Inferior parietal cortex (tissue), 1 donor: Measurements from ENCODE around the gene GPHB5.
"Not testable (repeated sequence)": the region's sequence is repeated elsewhere in the genome, so short reads cannot be mapped to it uniquely, and the experiment has no call there.

Experiments
- DNase-seq: peaks from one replicate; pipeline ENCODE4 v3.0.0-alpha.2; 2016; ENCODE audit errors: extremely low spot score

GPHB5 gene

DNA sequence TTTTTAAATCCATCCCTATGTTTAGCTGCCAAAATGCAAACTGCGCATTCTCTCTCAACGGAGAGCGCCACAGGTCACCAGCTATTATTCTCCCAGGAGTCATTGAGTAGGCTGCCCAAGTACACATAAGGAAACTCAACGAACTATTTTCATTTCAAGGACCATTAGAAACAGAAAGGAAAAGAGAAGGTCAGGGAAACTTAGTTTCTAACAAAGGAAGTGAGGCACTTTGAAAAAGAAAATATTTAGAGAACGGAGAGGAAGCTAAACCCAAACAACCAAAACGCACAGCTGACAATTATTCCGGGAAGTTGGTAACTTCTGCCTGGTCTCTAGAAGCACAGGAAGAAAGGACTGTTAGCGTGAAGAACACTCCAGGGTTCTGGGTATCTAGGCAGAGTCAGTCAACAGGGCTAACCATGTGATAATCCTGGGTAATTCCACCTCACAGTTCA, 23.5 kb downstream of the GPHB5 start:
- no peak for DNase-seq

- DNase-seq = no peak
Observed at GRCh38 chr14:63292805-63293204, 25.9 kb downstream of the GPHB5 start.

DNA sequence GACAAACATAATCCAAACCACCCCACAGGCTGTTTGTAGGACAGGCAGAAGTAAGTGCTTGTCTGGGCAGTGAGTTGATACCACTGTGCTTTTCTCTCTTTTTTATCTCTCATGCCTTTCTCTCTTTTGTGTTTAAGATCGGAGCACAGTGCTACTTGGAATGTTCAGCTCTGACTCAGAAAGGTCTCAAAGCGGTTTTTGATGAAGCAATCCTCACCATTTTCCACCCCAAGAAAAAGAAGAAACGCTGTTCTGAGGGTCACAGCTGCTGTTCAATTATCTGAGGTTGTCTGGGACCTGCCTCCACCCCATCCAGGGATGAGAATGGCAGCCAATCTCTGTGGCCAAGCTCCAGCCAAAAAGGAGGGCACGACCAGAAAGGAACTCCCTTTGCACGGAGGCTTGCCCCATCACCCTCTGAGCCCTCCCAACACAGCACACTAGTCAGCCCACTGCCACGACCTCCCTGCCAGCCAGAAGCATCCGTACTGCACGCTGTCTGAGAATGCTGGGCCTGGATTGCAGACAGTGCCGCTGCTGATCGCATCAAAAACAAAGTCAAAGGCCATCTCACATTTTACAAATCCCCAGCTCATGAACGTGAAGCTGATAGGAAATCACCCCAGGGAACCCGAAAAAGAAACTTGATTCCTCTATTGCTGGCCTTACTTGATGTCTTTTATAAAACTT, 27.8 kb downstream of the GPHB5 start:
- no peak for DNase-seq

DNA sequence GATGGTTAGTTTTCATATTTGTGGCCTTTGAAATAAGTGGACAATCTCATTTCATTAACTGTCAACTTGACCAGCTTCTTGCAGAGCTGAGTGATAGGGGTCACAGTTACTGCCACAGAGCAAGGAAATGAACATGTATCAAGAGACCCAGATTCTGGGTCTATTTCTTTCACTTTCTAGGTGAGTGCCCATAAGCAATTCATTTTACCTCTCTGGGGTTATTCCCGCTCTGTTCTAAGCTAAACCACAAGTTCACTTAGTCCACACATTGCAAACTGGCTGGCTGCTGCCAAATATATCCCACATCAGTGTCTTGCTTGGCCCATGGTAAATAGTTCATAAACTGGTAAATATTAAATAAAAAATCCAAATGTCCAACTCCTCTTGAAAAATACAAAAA, 29.9 kb downstream of the GPHB5 start:
- no peak for DNase-seq

GRCh38 chr14:63287666-63288483, 30.9 kb downstream of the GPHB5 start:
- DNase-seq = no peak

DNA sequence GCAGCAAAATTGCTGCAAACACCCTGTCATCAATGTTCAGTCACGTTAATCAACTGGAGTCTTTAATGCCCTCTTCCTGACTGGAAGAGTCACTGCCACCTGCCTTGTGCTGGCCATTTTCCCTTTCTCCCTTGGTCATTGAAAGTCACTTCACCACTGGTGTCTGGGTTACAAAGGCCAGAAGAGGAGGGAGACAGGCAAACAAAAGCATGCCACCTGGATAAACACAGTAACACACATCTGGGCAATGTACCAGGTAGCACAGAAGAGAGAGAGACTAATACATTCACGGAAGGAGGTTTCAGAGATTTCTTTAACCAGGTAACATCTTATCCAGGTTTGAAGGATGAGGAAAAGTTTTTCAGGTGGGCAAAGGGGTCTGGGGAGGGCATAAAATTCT, 32.7 kb downstream of the GPHB5 start:
- no peak for DNase-seq

GRCh38 chr14:63283884-63284248, 34.9 kb downstream of the GPHB5 start:
- DNase-seq = no peak

DNA sequence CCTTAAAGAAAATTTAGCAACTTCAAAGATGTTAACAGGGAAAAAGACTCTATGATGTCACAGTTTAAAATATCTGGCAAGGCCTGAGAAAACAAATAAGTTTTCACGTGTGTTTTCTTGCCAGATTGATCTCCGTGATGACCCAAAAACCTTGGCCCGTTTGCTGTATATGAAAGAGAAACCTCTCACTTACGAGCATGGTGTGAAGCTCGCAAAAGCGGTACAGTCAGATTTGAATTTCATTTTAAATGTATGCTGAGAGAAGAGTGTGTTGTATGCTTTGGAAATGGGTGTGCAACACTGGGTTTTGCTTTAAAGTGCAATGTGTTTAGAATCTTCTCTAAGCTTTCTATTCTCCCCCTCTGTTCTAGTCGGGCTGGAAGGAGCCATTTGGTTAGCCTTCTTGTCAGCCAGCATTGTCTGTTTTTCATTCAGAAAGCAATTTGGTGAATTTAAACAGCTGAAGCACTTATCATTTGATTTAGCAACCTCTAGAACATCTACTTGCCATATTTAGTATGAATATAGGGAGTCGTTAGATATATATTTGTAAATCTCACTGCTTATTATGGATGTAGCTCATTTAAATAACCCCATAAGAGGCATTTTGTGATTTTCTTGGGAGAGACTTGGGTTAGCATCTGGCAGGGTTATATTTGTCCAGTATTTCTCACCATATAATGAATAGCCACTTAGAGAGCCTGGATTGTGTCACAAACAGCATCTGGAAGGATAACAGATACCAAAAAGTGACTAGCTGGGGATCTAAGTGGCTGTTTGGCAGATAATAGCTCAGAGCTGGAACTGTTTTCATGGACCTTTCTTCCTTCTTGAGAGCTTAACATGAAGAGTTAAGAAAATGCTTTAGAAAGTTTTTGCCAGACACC, 35.5 kb downstream of the GPHB5 start:
- DNase-seq = peak; percentile 42

DNA sequence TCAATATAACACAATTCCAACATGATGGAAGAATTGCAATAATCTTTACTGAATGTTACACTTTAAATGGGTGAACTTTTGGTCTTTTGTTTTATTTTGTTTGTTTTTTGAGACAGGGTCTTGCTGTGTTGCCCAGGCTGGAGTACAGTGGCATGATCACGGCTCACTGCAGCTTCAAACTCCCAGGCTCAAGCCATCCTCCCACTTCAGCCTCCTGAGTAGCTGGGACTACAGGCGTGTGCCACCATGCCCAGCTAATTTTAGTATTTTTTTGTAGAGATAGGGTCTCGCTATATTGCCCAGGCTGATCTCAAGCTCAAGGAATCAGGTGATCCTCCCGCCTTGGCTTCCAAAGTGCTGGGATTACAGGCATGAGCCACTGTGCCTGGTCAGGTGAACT, 38.8 kb downstream of the GPHB5 start:
- not testable (repeated sequence) for DNase-seq

GRCh38 chr14:63277591-63278183, 41.0 kb downstream of the GPHB5 start:
- no peak for DNase-seq

DNA sequence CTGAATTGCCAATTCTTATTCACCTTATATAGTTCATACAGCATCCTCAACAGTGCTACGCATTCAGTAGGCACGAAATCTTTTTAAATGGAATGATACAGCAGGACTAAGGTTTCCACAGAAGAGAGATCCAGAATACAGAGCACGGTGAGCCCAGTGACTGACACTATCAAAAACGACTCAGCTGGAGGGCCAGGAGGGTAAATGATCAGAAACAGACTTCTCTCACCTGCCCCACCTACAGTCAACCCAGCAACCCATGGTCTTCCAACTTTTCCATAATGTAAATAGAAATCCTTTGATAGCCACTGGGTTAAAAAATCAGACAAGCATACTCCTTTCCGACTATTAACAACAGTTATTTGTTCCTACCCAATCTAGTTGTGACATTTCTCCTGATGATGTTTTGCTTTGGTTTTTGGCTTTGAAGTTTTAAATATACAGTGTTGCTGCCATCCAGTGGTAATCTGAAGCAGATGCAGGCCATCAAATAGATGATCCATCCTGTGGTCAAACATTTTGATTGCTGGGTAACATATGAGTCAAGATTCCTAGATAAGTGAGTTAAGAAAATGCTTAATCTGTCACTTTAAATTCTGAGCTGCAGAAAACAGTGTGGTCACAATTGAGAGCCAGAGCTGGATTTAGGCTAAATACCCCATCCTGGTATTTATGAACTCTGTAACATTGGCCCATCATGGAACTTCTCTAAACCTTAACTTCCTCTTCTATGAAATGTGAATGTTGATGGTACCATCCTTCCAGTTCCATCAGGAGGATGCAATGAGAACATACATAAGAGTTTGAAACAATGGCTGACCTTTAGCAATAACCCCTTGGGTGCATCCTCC, 42.0 kb downstream of the GPHB5 start:
- peak; percentile 69 for DNase-seq

DNA sequence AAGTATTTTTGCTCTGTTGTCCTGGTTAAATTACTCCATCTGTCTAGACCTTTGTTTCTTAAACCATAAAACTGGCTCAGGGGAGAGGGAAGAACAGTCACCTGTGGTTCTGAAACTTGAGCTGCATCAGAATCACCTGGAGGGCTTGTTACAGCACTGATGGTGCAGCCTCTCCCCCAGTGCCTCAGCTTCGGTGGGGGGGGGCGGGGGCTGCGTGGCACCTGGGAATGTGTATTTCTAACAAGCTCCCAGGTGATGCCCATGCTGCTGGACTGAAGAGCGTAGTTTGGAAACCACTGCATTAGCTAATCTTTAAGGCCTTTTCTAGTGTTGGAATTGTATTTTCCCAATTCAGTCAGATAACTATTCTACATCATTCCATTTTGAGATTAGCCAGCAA, 42.7 kb downstream of the GPHB5 start:
- DNase-seq = no peak

DNA sequence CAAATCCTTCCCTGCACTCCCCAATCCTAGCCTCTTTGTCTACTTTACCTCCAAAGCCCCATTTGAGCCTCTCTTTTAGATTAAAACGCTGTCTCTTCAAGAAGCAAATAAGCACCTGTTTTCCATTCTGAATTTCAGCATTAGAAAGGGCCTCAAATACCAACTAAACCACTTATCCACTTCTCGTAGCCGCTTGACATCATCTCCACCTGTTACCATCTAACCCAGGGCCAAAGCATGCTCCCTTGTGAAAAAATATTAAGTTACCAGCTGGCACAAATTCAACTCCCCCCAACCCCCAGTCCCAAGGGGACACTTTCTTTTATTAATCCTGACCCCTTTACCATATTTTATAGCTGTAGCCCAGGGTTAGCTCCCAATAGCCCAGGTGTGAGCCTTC, 43.1 kb downstream of the GPHB5 start:
- DNase-seq = no peak

GRCh38 chr14:63273717-63274655, 44.7 kb downstream of the GPHB5 start:
- no peak for DNase-seq

DNA sequence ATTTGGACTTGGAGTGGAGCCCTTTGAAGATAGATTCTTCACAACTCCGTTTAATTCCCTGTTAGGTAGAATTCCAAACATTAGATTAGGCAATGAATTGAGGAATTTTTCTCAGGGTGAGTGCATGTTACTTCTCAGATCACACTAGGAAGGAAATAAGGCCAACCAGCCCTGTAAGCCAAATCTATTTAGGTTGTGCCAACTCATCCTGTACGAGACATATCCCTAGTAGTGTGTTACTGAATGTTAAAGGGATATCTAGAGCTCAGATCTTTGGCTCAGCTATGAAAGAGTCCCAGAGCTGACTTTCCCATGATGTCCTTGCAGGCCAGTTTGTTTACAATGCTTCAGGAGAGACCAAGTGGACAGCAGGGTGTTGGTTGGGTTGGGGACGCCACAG, 45.6 kb downstream of the GPHB5 start:
- DNase-seq = no peak

DNA sequence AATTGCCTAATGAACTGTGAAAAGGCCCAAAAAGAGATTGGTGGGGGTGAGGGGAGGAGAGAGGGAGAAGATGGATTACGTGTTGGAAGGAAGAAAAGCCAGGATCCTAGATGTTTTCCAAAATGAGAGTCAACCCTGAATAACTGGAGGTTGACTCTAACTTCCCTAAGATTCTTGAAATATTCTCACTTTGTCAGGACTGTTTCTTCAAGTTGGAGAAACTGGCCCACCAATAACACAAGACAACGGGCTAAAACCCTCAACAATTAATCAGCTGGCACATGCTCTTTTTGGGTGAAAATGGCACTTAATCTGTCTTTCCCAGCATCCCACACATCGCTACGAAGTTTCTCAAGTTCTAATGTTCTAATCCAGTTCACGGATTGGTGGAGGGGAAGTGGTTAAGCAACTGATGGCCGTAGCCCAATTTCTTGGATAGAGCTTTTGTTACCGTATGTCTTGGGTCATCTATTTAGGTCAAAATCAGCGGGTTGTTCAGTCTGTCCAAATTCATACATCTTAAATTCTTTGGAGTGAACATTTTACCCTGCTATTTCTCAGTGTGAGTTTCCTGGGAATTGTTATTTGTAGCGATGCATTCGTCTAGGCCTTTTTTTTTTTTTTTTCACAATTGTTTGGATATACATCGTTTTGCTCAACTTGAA, 49.0 kb downstream of the GPHB5 start:
- DNase-seq = no peak

- DNase-seq = no peak
Observed at GRCh38 chr14:63268771-63269170, 50.0 kb downstream of the GPHB5 start.

DNA sequence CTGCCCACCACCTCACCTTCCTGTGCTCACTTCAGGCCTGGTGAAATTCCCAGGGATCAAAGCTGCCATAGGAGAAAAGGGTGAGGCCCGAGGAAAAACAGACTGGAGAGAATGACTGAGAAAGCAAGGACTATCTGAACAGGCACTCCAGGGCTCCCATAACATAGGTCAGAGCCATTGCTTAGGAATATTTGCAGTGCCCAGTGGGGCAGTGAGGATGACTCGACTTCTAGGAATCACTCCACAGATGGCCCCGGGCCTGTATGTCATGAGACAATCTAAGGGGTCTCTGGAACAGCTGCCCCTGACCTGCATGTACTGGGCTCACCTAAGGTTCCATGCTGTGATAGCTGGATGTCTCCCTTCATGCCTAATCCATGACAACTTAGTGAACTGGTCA, 51.6 kb downstream of the GPHB5 start:
- DNase-seq = no peak

DNA sequence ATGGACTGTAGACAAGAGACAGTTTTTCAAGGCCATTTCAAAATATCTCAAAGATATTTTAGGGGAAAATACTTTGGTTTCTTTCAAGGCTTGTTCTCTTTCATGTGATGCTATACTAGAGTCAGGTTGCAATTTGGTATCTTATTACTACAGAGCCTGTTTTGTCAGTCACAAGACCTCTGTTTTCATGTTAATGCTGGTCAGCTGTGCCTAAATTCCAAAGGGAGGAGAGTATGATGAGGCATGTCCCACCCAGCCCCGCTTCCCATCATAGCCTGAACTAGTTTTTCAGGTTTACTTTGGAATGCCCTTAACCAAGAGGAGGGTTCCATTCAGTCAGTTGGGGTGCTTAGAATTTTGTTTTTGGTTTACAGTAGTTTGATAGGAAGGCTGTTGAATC, 52.6 kb downstream of the GPHB5 start:
- no peak for DNase-seq
